ENCODE data around the gene ART4. TPM values are rescaled to one million over a fixed set of nuclear protein-coding genes. Genes with fewer than 3 reads are reported as not detected.

The ART4 gene
- polyA plus RNA-seq, 1 donor from 2014 or later: not detected

DNA sequence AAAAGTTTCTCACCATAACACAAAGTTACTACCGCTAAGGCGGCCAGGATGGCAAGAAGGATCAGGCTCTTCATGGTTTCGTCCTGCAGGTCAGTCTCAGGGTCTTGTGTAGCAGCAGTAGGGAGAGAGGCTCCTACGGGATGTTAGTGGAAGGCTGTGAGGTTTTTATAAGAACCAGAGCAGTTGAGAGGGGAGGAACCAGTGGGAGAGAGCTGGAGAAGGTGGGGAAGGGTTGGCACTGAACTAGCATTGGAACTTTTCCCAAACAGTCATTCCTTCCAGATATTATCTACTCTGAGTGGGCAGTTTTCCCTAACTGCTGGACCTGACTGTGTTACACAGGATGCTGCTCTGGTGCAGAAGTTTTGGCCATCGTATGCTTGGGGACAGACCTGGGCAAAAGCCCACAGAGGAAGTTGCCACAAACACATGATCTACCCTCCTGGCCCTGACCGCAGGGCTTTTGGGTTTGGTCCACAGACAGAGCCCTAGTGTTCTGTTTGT is 42.4 kb upstream of the ART4 start, which contains the start of gene MGP:
Gene MGP (minus strand): TSS at position 137 of the 504 bp plus-strand sequence. CDS start 63 bp downstream, at position 74.
- Histone ChIP-seq H4K20me1 (ENCODE audit: insufficient read depth) (no peaks in the 10 kb centered on the region), H3F3A (ENCODE audit: insufficient read depth, low read length, poor library complexity, severe bottlenecking) (no peaks in the 10 kb centered on the region), H2AFZ (ENCODE audit: low read depth, low read length) (no peak within 1 kb of the TSS), H3K4me2 (ENCODE audit: low read length) (no peak within 1 kb of the TSS), H3K9ac (ENCODE audit: low read length) (no peak within 1 kb of the TSS), H3K4me3 (ENCODE audit: low read length) (no peak within 1 kb of the TSS), H3K9me2 (ENCODE audit: insufficient read depth, low read length) (no peaks in the 10 kb centered on the region), H3K27me3 (ENCODE audit: insufficient read depth, low read depth, low read length) (no peaks in the 10 kb centered on the region), H3K27ac (ENCODE audit: low read length) (no peak within 1 kb of the TSS), H3K79me2 (replicated peaks; ENCODE audit: insufficient read depth, low read length) (no peaks in the 10 kb centered on the region), H3K36me3 (ENCODE audit: insufficient read depth, low read length) (no peaks in the 10 kb centered on the region), H3K9me3 (ENCODE audit: low read length) (no peaks in the 10 kb centered on the region)
- no peak for TF ChIP-seq POLR2AphosphoS5 (IDR thresholded peaks at IDR 0.05)
- no peak for TF ChIP-seq RAD21 (conservative IDR thresholded peaks at IDR 0.05)
- no peak for TF ChIP-seq TAF1 (IDR thresholded peaks at IDR 0.05; ENCODE audit: low read depth)
- TF ChIP-seq, protein P1, sequence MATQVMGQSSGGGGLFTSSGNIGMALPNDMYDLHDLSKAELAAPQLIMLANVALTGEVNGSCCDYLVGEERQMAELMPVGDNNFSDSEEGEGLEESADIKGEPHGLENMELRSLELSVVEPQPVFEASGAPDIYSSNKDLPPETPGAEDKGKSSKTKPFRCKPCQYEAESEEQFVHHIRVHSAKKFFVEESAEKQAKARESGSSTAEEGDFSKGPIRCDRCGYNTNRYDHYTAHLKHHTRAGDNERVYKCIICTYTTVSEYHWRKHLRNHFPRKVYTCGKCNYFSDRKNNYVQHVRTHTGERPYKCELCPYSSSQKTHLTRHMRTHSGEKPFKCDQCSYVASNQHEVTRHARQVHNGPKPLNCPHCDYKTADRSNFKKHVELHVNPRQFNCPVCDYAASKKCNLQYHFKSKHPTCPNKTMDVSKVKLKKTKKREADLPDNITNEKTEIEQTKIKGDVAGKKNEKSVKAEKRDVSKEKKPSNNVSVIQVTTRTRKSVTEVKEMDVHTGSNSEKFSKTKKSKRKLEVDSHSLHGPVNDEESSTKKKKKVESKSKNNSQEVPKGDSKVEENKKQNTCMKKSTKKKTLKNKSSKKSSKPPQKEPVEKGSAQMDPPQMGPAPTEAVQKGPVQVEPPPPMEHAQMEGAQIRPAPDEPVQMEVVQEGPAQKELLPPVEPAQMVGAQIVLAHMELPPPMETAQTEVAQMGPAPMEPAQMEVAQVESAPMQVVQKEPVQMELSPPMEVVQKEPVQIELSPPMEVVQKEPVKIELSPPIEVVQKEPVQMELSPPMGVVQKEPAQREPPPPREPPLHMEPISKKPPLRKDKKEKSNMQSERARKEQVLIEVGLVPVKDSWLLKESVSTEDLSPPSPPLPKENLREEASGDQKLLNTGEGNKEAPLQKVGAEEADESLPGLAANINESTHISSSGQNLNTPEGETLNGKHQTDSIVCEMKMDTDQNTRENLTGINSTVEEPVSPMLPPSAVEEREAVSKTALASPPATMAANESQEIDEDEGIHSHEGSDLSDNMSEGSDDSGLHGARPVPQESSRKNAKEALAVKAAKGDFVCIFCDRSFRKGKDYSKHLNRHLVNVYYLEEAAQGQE (IDR thresholded peaks at IDR 0.05; ENCODE audit: borderline replicate concordance): no peak
- no peak for TF ChIP-seq SMC3 (conservative IDR thresholded peaks at IDR 0.05; ENCODE audit: poor library complexity)
- TF ChIP-seq, protein P2, sequence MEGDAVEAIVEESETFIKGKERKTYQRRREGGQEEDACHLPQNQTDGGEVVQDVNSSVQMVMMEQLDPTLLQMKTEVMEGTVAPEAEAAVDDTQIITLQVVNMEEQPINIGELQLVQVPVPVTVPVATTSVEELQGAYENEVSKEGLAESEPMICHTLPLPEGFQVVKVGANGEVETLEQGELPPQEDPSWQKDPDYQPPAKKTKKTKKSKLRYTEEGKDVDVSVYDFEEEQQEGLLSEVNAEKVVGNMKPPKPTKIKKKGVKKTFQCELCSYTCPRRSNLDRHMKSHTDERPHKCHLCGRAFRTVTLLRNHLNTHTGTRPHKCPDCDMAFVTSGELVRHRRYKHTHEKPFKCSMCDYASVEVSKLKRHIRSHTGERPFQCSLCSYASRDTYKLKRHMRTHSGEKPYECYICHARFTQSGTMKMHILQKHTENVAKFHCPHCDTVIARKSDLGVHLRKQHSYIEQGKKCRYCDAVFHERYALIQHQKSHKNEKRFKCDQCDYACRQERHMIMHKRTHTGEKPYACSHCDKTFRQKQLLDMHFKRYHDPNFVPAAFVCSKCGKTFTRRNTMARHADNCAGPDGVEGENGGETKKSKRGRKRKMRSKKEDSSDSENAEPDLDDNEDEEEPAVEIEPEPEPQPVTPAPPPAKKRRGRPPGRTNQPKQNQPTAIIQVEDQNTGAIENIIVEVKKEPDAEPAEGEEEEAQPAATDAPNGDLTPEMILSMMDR (IDR thresholded peaks at IDR 0.05; ENCODE audit: poor library complexity, severe bottlenecking): no peak
- TF ChIP-seq MXI1 (conservative IDR thresholded peaks at IDR 0.05; ENCODE audit: poor library complexity, severe bottlenecking): no peak
- no peak for TF ChIP-seq EP300 (conservative IDR thresholded peaks at IDR 0.05; ENCODE audit: poor library complexity, severe bottlenecking)
- no peak for TF ChIP-seq EZH2 (IDR thresholded peaks at IDR 0.05; ENCODE audit: borderline replicate concordance, insufficient read depth, low read length, poor library complexity, severe bottlenecking)

DNA sequence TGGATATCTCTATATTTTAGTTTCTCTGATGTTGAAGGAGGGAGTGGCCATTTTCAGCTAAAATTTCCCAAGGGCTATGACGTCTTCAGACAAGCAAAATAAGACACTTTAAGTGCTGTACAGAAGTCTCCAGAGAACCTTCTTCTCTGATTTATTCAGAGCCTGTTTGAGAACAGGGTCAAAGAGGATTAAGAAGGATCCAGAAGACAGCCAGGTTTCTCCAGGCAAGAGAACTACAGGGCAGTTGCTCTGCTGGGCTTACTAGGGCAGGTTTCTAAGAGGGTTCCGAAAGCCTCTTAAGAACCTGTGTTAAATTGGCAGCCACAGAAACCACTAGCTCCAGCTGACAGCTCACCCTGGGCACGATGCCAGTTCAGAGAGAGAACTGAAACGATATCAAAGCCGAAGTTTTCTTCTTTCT is 41.1 kb upstream of the ART4 start:
- no peaks in the 10 kb centered on the region for H4K20me1 ChIP-seq (ENCODE audit: insufficient read depth)
- no peaks in the 10 kb centered on the region for H3K27me3 ChIP-seq (ENCODE audit: insufficient read depth, low read depth, low read length)
- H3K79me2 ChIP-seq (replicated peaks; ENCODE audit: insufficient read depth, low read length): no peaks in the 10 kb centered on the region
- no peaks in the 10 kb centered on the region for H3K9me2 ChIP-seq (ENCODE audit: insufficient read depth, low read length)
- H2AFZ ChIP-seq (ENCODE audit: low read depth, low read length): no peak overlapping the region
- H3K36me3 ChIP-seq (ENCODE audit: insufficient read depth, low read length): no peaks in the 10 kb centered on the region
- no peak for TF ChIP-seq EZH2 (IDR thresholded peaks at IDR 0.05; ENCODE audit: borderline replicate concordance, insufficient read depth, low read length, poor library complexity, severe bottlenecking)
- TF ChIP-seq RAD21 (conservative IDR thresholded peaks at IDR 0.05): no peak
- TF ChIP-seq TAF1 (IDR thresholded peaks at IDR 0.05; ENCODE audit: low read depth): no peak
- TF ChIP-seq, protein P1 (IDR thresholded peaks at IDR 0.05; ENCODE audit: borderline replicate concordance): no peak
- no peak for TF ChIP-seq EP300 (conservative IDR thresholded peaks at IDR 0.05; ENCODE audit: poor library complexity, severe bottlenecking)
- TF ChIP-seq, protein P2 (IDR thresholded peaks at IDR 0.05; ENCODE audit: poor library complexity, severe bottlenecking): no peak
- TF ChIP-seq MXI1 (conservative IDR thresholded peaks at IDR 0.05; ENCODE audit: poor library complexity, severe bottlenecking): no peak
- no peak for TF ChIP-seq SMC3 (conservative IDR thresholded peaks at IDR 0.05; ENCODE audit: poor library complexity)
- no peak for TF ChIP-seq POLR2AphosphoS5 (IDR thresholded peaks at IDR 0.05)
- H3K9me3 ChIP-seq (ENCODE audit: low read length): no peaks in the 10 kb centered on the region
- H3K4me3 ChIP-seq (ENCODE audit: low read length): no peak overlapping the region
- no peak overlapping the region for H3K4me2 ChIP-seq (ENCODE audit: low read length)
- no peaks in the 10 kb centered on the region for H3F3A ChIP-seq (ENCODE audit: insufficient read depth, low read length, poor library complexity, severe bottlenecking)
- no peak overlapping the region for H3K27ac ChIP-seq (ENCODE audit: low read length)
- no peak overlapping the region for H3K9ac ChIP-seq (ENCODE audit: low read length)

All from neural cell (in vitro differentiated cells).